ENCODE measurements around the gene NLN. TPM values are rescaled to one million over a fixed set of nuclear protein-coding genes. Genes with fewer than 3 reads are reported as not detected.

Gene NLN
- total RNA-seq, 2 experiments from 2014 or later, result 1.4 to 2.5 TPM

GRCh38 chr5:65866837-65867521, 145.0 kb downstream of the NLN start:
- CTCF ChIA-PET, result no interaction called here
- peak overlapping the region; percentile 91 for H3K27ac Mint-ChIP-seq
- H3K4me1 Mint-ChIP-seq (ENCODE audit: low read depth), result peaks cover 38% of the 10 kb centered on the region
- no peaks in the 10 kb centered on the region for H3K27me3 ChIP-seq (ENCODE audit: control insufficient read depth in 1 of 2, insufficient read depth in 2 of 2, low read length in 2 of 2)
- H3K36me3 Mint-ChIP-seq (ENCODE audit: low read depth), result no peaks in the 10 kb centered on the region
- peak overlapping the region; percentile 32 for H3K4me3 ChIP-seq (ENCODE audit: low read length)
- peak overlapping the region; percentile 70 for H3K4me3 Mint-ChIP-seq
- no peaks in the 10 kb centered on the region for H3K9me3 Mint-ChIP-seq
- intact Hi-C loops (cut with DNase I, micrococcal nuclease), result loop anchor here in 1 of 2 experiments (2.0 kb wide), 1 partner anchor 58 kb away; no protein-coding TSS in a partner anchor
- H3K27me3 Mint-ChIP-seq, result no peaks in the 10 kb centered on the region
- H3K9me3 ChIP-seq (ENCODE audit: control insufficient read depth in 1 of 2, insufficient read depth in 1 of 2, low read length in 2 of 2), result no peaks in the 10 kb centered on the region
- POLR2A ChIA-PET, result interaction anchor here (0.6 to 2.3 kb wide), 7 partner anchors 8 to 277 kb away, joined by 3 to 20 read pairs (median 4); partner anchors contain the start of genes ERBIN and SREK1
- H3K36me3 ChIP-seq (ENCODE audit: insufficient read depth, low read length), result no peaks in the 10 kb centered on the region
- peak; percentile 87 for ATAC-seq (ENCODE audit: poor library complexity)
- H3K4me1 ChIP-seq (ENCODE audit: insufficient read depth, low read length), result peaks cover 19% of the 10 kb centered on the region
- DNase-seq, result peak in 6 of 14 experiments; percentile 3 to 53 (median 38)
- peak overlapping the region; percentile 37 to 74 for H3K27ac ChIP-seq (ENCODE audit: low read depth in 1 of 2, low read length in 2 of 2)
- no peak for TF ChIP-seq CTCF (IDR thresholded peaks at IDR 0.05)

- H3K9me3 Mint-ChIP-seq, result no peaks in the 10 kb centered on the region
- peak overlapping the region; percentile 32 for H3K4me3 ChIP-seq (ENCODE audit: low read length)
- H3K27me3 ChIP-seq (ENCODE audit: control insufficient read depth in 1 of 2, insufficient read depth in 2 of 2, low read length in 2 of 2), result no peaks in the 10 kb centered on the region
- no peak for TF ChIP-seq CTCF (IDR thresholded peaks at IDR 0.05)
- peak overlapping the region; percentile 37 to 74 for H3K27ac ChIP-seq (ENCODE audit: low read depth in 1 of 2, low read length in 2 of 2)
- CTCF ChIA-PET, result no interaction called here
- H3K4me3 Mint-ChIP-seq, result peak overlapping the region; percentile 70
- no peaks in the 10 kb centered on the region for H3K36me3 ChIP-seq (ENCODE audit: insufficient read depth, low read length)
- DNase-seq (peak in 2 of 14 experiments; percentile 10 to 15), ATAC-seq (ENCODE audit: poor library complexity) (peak; percentile 60)
- peak overlapping the region; percentile 91 for H3K27ac Mint-ChIP-seq
- intact Hi-C loops (cut with DNase I, micrococcal nuclease), result loop anchor here in 1 of 2 experiments (2.0 kb wide), 1 partner anchor 57 kb away; no protein-coding TSS in a partner anchor
- no peaks in the 10 kb centered on the region for H3K36me3 Mint-ChIP-seq (ENCODE audit: low read depth)
- peaks cover 35% of the 10 kb centered on the region for H3K4me1 Mint-ChIP-seq (ENCODE audit: low read depth)
- no peaks in the 10 kb centered on the region for H3K9me3 ChIP-seq (ENCODE audit: control insufficient read depth in 1 of 2, insufficient read depth in 1 of 2, low read length in 2 of 2)
- peaks cover 19% of the 10 kb centered on the region for H3K4me1 ChIP-seq (ENCODE audit: insufficient read depth, low read length)
- POLR2A ChIA-PET, result interaction anchor here (1.1 to 2.3 kb wide), 6 partner anchors 22 to 276 kb away, joined by 3 to 20 read pairs (median 4); partner anchors contain the start of genes ERBIN and SREK1
- H3K27me3 Mint-ChIP-seq, result no peaks in the 10 kb centered on the region
Observed at GRCh38 chr5:65867542-65868195, 145.7 kb downstream of the NLN start.

GRCh38 chr5:65868509-65868908, 146.5 kb downstream of the NLN start:
- intact Hi-C loops (cut with DNase I, micrococcal nuclease), result no loop called here
- no peaks in the 10 kb centered on the region for H3K27me3 Mint-ChIP-seq
- Histone ChIP-seq H3K36me3 (ENCODE audit: insufficient read depth, low read length) (no peaks in the 10 kb centered on the region), H3K4me3 (ENCODE audit: low read length) (no peak overlapping the region), H3K27ac (ENCODE audit: low read depth in 1 of 2, low read length in 2 of 2) (no peak overlapping the region), H3K4me1 (ENCODE audit: insufficient read depth, low read length) (peaks cover 19% of the 10 kb centered on the region), H3K9me3 (ENCODE audit: control insufficient read depth in 1 of 2, insufficient read depth in 1 of 2, low read length in 2 of 2) (no peaks in the 10 kb centered on the region), H3K27me3 (ENCODE audit: control insufficient read depth in 1 of 2, insufficient read depth in 2 of 2, low read length in 2 of 2) (no peaks in the 10 kb centered on the region)
- no peaks in the 10 kb centered on the region for H3K9me3 Mint-ChIP-seq
- H3K27ac Mint-ChIP-seq, result peak overlapping the region; percentile 58
- H3K4me3 Mint-ChIP-seq, result no peak overlapping the region
- CTCF ChIA-PET, result no interaction called here
- peaks cover 33% of the 10 kb centered on the region for H3K4me1 Mint-ChIP-seq (ENCODE audit: low read depth)
- H3K36me3 Mint-ChIP-seq (ENCODE audit: low read depth), result no peaks in the 10 kb centered on the region
- TF ChIP-seq CTCF (IDR thresholded peaks at IDR 0.05), result no peak
- DNase-seq (no peak), ATAC-seq (ENCODE audit: poor library complexity) (no peak)
- POLR2A ChIA-PET, result interaction anchor here (1.5 kb wide), 1 partner anchor 21 kb away, joined by 4 read pairs; no protein-coding TSS in a partner anchor

Data from CD4-positive, alpha-beta T cell (primary cell).